ENCODE results near the gene ETNK1.
"Not testable (repeated sequence)": the region's sequence is repeated elsewhere in the genome, so short reads cannot be mapped to it uniquely, and the experiment has no call there.

Gene ETNK1

GRCh38 chr12:22687361-22688076, 62.5 kb downstream of the ETNK1 start:
- no peak overlapping the region for H3K27ac ChIP-seq (ENCODE audit: low read depth, low read length)
- H3K36me3 ChIP-seq (ENCODE audit: low read length), result peaks cover 21% of the 10 kb centered on the region
- H3K27me3 ChIP-seq (ENCODE audit: low read length), result no peaks in the 10 kb centered on the region

GRCh38 chr12:22689876-22690275, 64.9 kb downstream of the ETNK1 start:
- TF ChIP-seq EZH2phosphoT487 (conservative IDR thresholded peaks at IDR 0.05; ENCODE audit: low read length) (no peak), CTCF (IDR thresholded peaks at IDR 0.05; ENCODE audit: insufficient read depth, low read length, poor library complexity, severe bottlenecking) (no peak)
- no peak overlapping the region for H2AFZ ChIP-seq (ENCODE audit: low read depth, low read length, severe bottlenecking)
- H3K4me2 ChIP-seq (ENCODE audit: low read depth, low read length, poor library complexity, severe bottlenecking), result no peak overlapping the region
- no peaks in the 10 kb centered on the region for H3K9me2 ChIP-seq (replicated peaks; ENCODE audit: insufficient read depth, low read length)
- no peak overlapping the region for H3K4me3 ChIP-seq (ENCODE audit: insufficient read depth, low read length, poor library complexity, severe bottlenecking)
- peaks cover 18% of the 10 kb centered on the region for H3K36me3 ChIP-seq (ENCODE audit: low read length)
- no peaks in the 10 kb centered on the region for H3K27me3 ChIP-seq (ENCODE audit: low read length)
- no peaks in the 10 kb centered on the region for H3K79me2 ChIP-seq (ENCODE audit: insufficient read depth, low read length)
- no peak overlapping the region for H3K27ac ChIP-seq (ENCODE audit: low read depth, low read length)
- no peaks in the 10 kb centered on the region for H3K9me3 ChIP-seq (ENCODE audit: insufficient read depth, low read length)
- no peaks in the 10 kb centered on the region for H4K20me1 ChIP-seq (ENCODE audit: low read depth, low read length)
- H3F3A ChIP-seq (ENCODE audit: insufficient read depth), result peaks cover 6% of the 10 kb centered on the region; the same call in 1 of the 2 replicates
- no peak overlapping the region for H3K9ac ChIP-seq (ENCODE audit: low read length)

More at GRCh38 chr12:22687361-22688076, 62.5 kb downstream of the ETNK1 start:
- Histone ChIP-seq H2AFZ (ENCODE audit: low read depth, low read length, severe bottlenecking) (no peak overlapping the region), H3K79me2 (ENCODE audit: insufficient read depth, low read length) (no peaks in the 10 kb centered on the region), H4K20me1 (ENCODE audit: low read depth, low read length) (no peaks in the 10 kb centered on the region), H3K4me3 (ENCODE audit: insufficient read depth, low read length, poor library complexity, severe bottlenecking) (no peak overlapping the region), H3F3A (ENCODE audit: insufficient read depth) (peaks cover 21% of the 10 kb centered on the region; the same call in 1 of the 2 replicates), H3K9me3 (ENCODE audit: insufficient read depth, low read length) (no peaks in the 10 kb centered on the region), H3K9me2 (replicated peaks; ENCODE audit: insufficient read depth, low read length) (no peaks in the 10 kb centered on the region), H3K9ac (ENCODE audit: low read length) (no peak overlapping the region), H3K4me2 (ENCODE audit: low read depth, low read length, poor library complexity, severe bottlenecking) (no peak overlapping the region)
- TF ChIP-seq EZH2phosphoT487 (conservative IDR thresholded peaks at IDR 0.05; ENCODE audit: low read length) (no peak), CTCF (IDR thresholded peaks at IDR 0.05; ENCODE audit: insufficient read depth, low read length, poor library complexity, severe bottlenecking) (no peak)

GRCh38 chr12:22691319-22691718, 66.3 kb downstream of the ETNK1 start:
- H3K27ac ChIP-seq (ENCODE audit: low read depth, low read length), result no peak overlapping the region

GRCh38 chr12:22692467-22692866, 67.5 kb downstream of the ETNK1 start:
- not testable (repeated sequence) for H3K27me3 ChIP-seq (ENCODE audit: low read length); H3K27ac ChIP-seq (ENCODE audit: low read depth, low read length); H4K20me1 ChIP-seq (ENCODE audit: low read depth, low read length); H3K36me3 ChIP-seq (ENCODE audit: low read length); H3K4me3 ChIP-seq (ENCODE audit: insufficient read depth, low read length, poor library complexity, severe bottlenecking); H3K9me3 ChIP-seq (ENCODE audit: insufficient read depth, low read length); H3F3A ChIP-seq (ENCODE audit: insufficient read depth); H3K4me2 ChIP-seq (ENCODE audit: low read depth, low read length, poor library complexity, severe bottlenecking); H3K9ac ChIP-seq (ENCODE audit: low read length); H3K79me2 ChIP-seq (ENCODE audit: insufficient read depth, low read length); H3K9me2 ChIP-seq (replicated peaks; ENCODE audit: insufficient read depth, low read length); H2AFZ ChIP-seq (ENCODE audit: low read depth, low read length, severe bottlenecking)

More at GRCh38 chr12:22691319-22691718, 66.3 kb downstream of the ETNK1 start:
- Histone ChIP-seq H2AFZ (ENCODE audit: low read depth, low read length, severe bottlenecking) (no peak overlapping the region), H3K36me3 (ENCODE audit: low read length) (peaks cover 6% of the 10 kb centered on the region), H3F3A (ENCODE audit: insufficient read depth) (no peaks in the 10 kb centered on the region), H4K20me1 (ENCODE audit: low read depth, low read length) (no peaks in the 10 kb centered on the region), H3K9me3 (ENCODE audit: insufficient read depth, low read length) (no peaks in the 10 kb centered on the region), H3K4me3 (ENCODE audit: insufficient read depth, low read length, poor library complexity, severe bottlenecking) (no peak overlapping the region), H3K4me2 (ENCODE audit: low read depth, low read length, poor library complexity, severe bottlenecking) (no peak overlapping the region), H3K9me2 (replicated peaks; ENCODE audit: insufficient read depth, low read length) (no peaks in the 10 kb centered on the region), H3K27me3 (ENCODE audit: low read length) (no peaks in the 10 kb centered on the region), H3K9ac (ENCODE audit: low read length) (no peak overlapping the region), H3K79me2 (ENCODE audit: insufficient read depth, low read length) (no peaks in the 10 kb centered on the region)
- TF ChIP-seq CTCF (IDR thresholded peaks at IDR 0.05; ENCODE audit: insufficient read depth, low read length, poor library complexity, severe bottlenecking) (no peak), EZH2phosphoT487 (conservative IDR thresholded peaks at IDR 0.05; ENCODE audit: low read length) (no peak)
